ENCODE measurements around the gene AR.
A peak's percentile ranks its signal among the peaks of the same experiment; 100 is the strongest.

The AR gene, protein sequence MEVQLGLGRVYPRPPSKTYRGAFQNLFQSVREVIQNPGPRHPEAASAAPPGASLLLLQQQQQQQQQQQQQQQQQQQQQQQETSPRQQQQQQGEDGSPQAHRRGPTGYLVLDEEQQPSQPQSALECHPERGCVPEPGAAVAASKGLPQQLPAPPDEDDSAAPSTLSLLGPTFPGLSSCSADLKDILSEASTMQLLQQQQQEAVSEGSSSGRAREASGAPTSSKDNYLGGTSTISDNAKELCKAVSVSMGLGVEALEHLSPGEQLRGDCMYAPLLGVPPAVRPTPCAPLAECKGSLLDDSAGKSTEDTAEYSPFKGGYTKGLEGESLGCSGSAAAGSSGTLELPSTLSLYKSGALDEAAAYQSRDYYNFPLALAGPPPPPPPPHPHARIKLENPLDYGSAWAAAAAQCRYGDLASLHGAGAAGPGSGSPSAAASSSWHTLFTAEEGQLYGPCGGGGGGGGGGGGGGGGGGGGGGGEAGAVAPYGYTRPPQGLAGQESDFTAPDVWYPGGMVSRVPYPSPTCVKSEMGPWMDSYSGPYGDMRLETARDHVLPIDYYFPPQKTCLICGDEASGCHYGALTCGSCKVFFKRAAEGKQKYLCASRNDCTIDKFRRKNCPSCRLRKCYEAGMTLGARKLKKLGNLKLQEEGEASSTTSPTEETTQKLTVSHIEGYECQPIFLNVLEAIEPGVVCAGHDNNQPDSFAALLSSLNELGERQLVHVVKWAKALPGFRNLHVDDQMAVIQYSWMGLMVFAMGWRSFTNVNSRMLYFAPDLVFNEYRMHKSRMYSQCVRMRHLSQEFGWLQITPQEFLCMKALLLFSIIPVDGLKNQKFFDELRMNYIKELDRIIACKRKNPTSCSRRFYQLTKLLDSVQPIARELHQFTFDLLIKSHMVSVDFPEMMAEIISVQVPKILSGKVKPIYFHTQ

DNA sequence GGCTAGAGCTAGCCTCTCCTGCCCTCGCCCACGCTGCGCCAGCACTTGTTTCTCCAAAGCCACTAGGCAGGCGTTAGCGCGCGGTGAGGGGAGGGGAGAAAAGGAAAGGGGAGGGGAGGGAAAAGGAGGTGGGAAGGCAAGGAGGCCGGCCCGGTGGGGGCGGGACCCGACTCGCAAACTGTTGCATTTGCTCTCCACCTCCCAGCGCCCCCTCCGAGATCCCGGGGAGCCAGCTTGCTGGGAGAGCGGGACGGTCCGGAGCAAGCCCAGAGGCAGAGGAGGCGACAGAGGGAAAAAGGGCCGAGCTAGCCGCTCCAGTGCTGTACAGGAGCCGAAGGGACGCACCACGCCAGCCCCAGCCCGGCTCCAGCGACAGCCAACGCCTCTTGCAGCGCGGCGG, at the start of gene AR:
Gene AR (plus strand): TSS at position 204 of the 400 bp plus-strand sequence. CDS start 1,126 bp downstream, outside the sequence.
- peak; percentile 48 for DNase-seq

DNA sequence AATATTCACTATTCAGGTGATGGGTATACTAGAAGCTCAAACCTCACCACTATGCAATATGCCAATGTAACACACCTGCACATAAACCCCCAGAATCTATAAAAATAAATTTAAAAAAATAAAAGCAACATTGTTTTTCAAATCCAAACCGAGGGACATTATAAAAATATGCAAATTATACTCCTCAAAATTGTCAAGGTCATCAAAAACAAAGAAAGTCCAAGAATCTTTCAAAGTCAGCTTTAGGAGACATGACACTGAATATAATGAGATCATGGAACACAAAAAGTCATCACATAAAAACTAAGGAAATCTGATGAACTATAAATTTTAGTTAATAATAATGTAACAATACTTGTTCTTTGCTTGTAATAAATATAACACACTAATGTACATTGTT, 43.2 kb upstream of the AR start:
- no peak for DNase-seq

DNA sequence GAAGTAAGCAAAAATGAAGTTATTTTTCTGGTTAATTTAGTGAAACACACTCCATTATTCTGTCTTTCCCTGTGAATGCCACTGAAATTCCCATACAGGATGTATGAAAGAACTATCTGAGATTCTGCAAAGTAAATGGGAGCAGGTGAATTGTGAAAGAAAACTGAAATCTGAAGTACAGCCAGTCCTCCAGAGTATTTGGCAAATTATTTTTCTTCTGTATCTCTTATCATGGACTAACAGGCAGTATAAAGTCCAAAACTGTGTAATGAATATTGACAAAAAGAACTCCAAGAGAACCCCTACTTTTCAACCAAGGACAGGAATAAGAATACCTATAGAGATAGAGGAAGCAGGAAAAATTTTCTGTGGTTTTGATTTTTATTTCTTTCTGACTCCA, 40.8 kb upstream of the AR start:
- no peak for DNase-seq

DNA sequence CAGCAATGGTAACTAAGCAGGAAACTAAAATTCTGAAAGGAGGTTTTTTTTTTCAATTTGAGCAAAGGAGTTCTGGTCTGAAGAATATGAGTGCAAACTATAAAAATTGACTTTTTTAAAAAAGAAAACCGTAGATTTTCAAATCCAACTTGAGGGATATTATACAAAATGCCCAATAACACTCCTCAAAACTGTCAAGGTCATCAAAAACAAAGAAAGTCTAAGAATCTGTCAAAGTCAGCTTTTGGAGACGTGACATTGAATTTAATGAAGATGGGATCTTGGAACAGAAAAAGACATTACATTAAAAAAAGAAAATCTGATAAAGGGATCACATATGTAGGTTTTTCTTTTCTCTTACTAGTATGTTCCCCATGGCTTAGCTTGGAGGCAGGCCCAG, 40.4 kb upstream of the AR start:
- DNase-seq, result no peak

DNA sequence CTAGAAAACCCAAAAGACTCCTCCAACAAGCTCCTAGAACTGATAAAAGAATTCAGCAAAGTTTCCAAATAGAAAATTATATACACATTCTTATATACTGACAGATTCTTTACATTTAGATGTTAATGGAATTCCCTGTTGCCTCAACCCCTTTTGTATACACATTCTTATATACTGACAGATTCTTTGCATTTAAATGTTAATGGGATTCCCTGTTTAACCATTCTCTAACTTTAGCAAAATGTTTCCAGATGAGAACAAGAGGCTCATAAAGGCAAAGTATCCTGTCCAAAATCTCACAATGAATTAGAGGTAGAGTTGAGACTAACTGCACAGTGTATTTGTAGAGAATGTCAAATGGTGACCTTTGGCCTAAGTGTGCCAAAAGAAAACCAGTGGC, 23.1 kb upstream of the AR start:
- DNase-seq, result no peak

DNA sequence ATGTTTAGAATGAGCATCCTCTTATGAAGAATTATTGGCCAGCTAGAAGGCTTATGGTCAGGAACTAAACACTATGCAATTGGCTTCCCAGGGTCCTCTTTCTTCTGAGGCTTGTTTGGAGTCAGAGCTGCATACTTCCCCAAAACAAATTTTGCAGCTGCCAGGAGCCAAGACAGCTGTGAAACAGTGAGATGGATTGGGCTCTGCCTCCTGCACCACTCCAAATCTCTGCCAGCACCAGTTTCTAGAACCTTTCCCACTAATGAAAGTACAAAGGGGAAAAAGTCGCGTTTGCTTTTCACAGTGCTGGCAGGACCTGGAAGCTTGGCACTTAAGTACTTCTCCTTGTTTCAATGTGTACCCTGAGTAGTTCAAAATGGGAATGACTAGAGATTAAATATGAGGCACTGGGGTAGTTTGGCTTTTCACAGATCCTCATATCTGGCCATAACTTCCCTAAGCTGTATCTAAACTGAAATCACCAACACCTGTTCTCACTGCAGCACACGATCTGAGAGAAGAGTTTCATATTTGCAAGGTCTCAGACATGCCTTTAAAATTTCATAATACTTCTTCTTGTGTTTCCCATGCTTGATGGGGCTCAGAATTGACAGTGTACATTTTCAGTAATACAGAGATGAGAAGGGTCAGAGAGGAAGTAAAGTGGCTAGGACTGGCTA, 20.7 kb upstream of the AR start:
- DNase-seq, result no peak

DNA sequence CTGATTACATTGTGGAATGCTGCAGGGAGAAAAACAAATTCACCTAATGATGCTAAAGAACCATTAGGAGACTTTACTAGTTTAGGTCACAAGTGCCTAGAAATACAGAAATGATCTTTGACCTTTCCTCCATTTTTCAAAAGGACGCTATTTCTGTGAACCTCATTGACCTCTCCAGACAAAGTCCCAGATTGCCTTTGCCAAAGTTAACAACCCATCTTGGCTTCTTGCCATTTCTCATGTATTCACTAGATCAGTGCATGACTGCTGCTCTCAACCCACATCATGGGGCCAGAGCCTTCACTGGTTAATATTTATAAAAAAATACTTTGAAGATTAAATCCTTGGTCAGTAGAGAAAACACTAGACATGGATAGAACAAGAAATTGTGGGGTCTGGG, 19.9 kb upstream of the AR start:
- DNase-seq, result no peak

DNA sequence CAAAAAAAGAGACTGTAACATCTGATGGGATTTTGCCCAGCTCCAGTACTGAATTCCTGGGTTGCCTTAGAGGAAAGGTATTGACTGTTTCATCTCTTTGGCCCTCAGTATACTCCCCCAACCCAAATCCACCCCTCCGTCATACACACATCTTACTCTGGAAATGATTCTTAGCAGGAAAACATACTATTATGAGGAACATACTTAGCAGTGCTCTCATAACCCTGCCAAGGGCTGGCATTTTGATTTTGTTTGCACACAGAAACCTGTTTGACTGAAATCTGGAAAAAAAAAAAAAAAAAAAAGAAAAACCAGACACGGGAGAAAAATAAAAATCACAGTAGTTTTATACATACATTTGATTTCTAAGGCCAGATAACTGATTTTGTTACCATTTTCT, 19.4 kb upstream of the AR start:
- no peak for DNase-seq

DNA sequence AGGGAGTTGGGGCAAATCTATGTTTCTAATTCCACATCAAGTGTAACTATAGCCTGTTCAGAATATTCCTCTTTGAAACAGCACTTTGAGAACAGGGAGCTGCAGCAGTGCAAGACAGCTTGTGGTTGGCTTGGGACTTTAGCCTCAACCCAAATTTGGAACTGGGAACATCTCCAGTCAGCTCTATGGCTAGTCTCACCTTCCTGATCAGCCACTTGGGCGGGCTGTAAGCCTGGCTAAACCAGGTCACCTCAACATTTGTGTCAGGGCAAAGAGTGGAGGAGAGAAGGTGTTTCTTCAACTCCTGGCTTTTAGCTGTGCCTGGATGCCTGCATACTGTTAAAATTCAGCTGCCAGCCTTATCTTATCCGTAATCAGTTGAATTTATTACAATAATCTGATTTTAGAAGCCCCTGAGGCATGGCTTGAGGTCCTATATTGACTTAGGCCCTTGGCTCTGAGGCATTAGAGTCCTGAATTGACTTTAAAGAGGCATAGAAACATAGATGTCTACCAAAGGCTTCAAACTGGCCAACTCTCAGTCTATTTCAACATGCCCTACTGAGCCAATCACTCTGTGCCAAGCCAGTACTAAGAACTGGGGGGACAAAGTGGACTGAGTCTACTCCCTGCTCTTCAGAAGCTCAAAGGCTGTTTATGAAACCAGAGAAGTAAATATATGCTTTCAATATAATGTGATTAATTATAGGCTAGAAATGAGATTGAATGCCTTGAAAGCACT, 18.7 kb upstream of the AR start:
- DNase-seq, result no peak

DNA sequence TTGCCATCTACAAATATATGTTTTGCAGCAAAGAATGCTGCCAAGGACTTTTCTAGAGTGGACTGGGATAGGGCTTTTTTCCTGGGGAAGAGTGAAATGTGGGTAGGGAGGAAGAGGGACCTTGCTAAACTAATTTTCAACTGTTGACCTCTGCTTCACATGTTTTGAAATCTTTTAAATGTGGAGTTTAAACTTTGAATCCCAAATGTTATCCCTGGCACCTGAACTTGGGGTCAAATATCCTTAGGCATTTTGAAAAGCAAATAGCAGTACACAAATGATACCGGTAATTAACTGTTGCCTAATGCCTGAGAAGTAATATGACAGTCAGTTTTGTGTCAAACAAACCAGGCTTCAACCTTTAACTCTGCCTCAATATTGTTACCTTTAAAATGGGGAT, 7.3 kb upstream of the AR start:
- DNase-seq, result no peak

DNA sequence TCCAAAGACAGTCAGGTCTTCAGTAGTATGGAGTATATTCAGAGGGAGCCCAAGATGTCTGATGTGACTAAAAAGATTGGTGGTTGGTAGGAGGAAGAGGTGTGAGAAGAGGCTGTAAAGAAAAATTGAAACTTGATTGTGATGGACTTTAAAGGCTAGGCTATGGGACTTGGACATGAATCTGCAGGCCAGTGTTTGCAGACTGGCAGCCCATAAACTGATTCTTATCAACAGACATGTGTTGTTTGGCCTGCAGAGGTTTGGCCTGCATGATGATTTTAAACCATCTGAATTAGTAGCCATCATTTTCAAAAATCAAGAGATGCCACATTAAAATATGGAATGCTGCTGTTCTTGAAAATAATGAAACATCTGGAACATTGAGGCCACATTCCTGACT, 5.4 kb upstream of the AR start:
- no peak for DNase-seq

DNA sequence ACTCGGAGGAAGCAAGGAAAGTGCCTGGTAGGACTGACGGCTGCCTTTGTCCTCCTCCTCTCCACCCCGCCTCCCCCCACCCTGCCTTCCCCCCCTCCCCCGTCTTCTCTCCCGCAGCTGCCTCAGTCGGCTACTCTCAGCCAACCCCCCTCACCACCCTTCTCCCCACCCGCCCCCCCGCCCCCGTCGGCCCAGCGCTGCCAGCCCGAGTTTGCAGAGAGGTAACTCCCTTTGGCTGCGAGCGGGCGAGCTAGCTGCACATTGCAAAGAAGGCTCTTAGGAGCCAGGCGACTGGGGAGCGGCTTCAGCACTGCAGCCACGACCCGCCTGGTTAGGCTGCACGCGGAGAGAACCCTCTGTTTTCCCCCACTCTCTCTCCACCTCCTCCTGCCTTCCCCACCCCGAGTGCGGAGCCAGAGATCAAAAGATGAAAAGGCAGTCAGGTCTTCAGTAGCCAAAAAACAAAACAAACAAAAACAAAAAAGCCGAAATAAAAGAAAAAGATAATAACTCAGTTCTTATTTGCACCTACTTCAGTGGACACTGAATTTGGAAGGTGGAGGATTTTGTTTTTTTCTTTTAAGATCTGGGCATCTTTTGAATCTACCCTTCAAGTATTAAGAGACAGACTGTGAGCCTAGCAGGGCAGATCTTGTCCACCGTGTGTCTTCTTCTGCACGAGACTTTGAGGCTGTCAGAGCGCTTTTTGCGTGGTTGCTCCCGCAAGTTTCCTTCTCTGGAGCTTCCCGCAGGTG, 637 bp downstream of the AR start:
- peak; percentile 6 for DNase-seq

DNA sequence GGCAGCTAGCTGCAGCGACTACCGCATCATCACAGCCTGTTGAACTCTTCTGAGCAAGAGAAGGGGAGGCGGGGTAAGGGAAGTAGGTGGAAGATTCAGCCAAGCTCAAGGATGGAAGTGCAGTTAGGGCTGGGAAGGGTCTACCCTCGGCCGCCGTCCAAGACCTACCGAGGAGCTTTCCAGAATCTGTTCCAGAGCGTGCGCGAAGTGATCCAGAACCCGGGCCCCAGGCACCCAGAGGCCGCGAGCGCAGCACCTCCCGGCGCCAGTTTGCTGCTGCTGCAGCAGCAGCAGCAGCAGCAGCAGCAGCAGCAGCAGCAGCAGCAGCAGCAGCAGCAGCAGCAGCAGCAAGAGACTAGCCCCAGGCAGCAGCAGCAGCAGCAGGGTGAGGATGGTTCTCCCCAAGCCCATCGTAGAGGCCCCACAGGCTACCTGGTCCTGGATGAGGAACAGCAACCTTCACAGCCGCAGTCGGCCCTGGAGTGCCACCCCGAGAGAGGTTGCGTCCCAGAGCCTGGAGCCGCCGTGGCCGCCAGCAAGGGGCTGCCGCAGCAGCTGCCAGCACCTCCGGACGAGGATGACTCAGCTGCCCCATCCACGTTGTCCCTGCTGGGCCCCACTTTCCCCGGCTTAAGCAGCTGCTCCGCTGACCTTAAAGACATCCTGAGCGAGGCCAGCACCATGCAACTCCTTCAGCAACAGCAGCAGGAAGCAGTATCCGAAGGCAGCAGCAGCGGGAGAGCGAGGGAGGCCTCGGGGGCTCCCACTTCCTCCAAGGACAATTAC, 1.4 kb downstream of the AR start:
- DNase-seq, result peak; percentile 70

DNA sequence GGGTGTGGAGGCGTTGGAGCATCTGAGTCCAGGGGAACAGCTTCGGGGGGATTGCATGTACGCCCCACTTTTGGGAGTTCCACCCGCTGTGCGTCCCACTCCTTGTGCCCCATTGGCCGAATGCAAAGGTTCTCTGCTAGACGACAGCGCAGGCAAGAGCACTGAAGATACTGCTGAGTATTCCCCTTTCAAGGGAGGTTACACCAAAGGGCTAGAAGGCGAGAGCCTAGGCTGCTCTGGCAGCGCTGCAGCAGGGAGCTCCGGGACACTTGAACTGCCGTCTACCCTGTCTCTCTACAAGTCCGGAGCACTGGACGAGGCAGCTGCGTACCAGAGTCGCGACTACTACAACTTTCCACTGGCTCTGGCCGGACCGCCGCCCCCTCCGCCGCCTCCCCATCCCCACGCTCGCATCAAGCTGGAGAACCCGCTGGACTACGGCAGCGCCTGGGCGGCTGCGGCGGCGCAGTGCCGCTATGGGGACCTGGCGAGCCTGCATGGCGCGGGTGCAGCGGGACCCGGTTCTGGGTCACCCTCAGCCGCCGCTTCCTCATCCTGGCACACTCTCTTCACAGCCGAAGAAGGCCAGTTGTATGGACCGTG, 2.2 kb downstream of the AR start:
- peak; percentile 47 for DNase-seq

DNA sequence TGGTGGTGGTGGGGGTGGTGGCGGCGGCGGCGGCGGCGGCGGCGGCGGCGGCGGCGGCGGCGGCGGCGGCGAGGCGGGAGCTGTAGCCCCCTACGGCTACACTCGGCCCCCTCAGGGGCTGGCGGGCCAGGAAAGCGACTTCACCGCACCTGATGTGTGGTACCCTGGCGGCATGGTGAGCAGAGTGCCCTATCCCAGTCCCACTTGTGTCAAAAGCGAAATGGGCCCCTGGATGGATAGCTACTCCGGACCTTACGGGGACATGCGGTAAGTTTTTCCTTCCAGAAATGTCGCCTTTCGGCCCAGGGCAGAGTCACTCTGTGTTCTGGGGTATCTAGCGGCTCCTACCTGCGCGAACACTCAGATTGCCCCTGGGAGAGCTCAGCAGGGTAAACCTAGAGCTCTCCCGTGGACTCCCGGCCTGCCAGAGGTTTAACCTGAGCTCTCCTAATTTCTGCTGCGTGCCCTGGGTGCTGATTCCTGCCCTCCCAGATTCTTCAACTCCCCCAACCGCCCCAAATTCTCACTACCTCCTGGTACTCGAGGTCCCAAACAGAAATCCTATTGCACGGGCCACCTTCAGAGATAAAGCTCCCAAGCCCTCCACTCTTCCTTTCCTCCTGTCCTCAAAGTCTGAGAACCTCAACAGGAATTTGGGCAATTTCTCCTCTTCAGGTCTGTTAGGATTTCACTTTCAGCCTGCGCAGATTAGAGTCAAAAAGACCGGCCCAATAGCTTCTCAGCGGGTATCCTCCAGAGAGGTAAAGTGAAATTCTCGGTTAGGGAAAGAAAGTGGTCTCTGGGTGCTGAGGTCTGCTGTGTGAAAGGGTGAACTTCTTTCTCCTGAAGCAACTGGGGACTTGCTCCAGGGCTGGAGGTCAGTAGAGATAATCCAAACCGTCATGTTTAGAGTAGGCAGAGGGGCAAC, 2.9 kb downstream of the AR start:
- DNase-seq, result no peak

DNA sequence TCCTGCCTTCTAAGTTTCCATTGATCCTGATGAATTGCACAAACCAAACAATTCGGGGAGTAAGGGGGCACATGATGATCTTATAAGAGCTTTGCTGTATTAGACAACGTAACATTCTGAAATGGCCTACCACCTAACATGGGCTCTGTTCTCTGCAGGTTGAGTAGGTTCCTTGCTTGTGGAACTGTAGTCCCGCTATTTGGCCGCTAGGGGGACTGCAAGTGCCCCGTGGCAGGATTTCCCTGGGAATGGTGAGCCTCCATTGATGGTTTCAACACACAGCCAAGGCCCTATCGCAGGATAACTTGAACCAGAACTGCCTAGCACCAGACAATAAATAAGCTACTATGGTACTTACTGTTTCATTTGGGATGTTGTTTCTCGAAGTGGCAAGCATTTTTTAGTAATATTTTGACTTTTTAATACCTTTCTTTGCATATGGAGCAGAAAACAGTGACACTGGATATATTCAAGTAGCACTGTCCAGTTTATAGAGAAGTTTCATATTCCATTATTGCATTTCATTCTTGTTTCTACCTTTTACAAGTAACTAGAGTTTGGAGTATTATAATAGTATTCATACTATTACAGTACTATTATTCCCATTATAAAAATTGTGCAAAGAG, 11.9 kb downstream of the AR start:
- peak; percentile 37 for DNase-seq

DNA sequence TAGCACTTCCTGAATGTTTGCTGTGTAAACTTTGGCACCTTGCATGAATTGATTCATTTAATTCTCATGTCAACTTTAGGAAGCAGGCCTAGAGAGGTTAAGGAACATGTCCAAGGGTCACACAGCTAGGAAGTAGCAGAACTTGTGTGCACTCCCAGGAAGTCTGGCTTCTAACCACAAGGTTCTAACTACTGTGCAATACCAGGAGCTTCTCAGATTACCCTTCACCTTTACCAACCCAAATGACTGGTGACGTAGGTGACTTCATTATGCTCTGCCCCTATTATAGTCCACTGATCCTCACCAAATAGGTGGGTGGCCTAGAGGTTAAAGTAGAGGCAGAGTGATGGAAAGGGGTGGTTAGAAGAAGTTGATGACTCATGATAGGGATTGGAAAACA, 14.4 kb downstream of the AR start:
- no peak for DNase-seq

DNA sequence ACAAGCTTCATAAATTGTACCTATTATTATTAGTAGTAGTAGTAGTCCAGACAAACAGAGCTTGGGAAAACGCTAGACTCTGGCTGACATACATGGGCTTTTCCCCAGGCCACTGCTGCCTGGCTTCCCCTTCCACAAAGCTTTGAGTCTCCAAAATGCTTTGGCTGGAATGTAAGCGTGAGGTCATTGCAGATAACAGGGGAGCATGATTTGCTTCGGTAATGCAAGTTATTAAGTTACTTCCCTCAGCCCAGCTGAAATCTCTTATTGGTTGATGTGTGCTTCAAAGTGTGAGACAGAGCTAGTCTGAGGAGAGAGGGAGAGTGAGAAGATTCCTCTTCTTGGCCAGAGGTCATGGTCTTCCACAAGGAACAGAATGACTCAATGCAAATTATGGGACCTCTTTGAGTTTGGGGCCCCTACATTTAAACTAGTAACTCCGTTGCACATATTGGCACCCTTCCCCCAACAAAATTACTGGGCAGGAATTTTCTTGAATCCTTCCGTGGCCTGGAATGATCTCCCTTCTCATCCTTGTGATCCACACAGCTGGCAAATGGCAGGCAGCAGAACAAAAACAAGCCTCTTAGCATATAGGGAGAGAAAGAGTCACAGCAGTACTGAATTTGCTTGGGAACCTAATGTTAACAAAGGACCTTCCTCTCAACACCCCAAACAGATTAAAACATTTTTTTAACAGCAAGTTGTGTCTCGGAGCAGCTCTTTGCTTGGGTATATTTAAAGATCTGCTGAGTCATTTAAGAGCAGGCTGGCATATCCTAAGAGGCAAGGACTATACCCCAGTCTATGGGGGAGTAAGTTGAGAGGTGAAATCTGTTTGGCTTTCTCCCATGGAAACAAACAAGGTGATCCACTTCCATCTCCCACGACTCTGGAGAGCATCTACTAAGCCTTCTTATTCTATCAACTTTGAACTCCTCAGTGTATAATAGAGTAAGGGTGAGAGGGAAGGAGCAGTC, 19.9 kb downstream of the AR start:
- DNase-seq, result no peak
